ENCODE results near the gene LRP2BP. TPM values are rescaled to one million over a fixed set of nuclear protein-coding genes. Genes with fewer than 3 reads are reported as not detected.
"Not testable (repeated sequence)": the region's sequence is repeated elsewhere in the genome, so short reads cannot be mapped to it uniquely, and the experiment has no call there.

The LRP2BP gene
- total and polyA plus RNA-seq, 5 experiments from 2014 or later = 0.16 to 1.4 (median 0.24) TPM

DNA sequence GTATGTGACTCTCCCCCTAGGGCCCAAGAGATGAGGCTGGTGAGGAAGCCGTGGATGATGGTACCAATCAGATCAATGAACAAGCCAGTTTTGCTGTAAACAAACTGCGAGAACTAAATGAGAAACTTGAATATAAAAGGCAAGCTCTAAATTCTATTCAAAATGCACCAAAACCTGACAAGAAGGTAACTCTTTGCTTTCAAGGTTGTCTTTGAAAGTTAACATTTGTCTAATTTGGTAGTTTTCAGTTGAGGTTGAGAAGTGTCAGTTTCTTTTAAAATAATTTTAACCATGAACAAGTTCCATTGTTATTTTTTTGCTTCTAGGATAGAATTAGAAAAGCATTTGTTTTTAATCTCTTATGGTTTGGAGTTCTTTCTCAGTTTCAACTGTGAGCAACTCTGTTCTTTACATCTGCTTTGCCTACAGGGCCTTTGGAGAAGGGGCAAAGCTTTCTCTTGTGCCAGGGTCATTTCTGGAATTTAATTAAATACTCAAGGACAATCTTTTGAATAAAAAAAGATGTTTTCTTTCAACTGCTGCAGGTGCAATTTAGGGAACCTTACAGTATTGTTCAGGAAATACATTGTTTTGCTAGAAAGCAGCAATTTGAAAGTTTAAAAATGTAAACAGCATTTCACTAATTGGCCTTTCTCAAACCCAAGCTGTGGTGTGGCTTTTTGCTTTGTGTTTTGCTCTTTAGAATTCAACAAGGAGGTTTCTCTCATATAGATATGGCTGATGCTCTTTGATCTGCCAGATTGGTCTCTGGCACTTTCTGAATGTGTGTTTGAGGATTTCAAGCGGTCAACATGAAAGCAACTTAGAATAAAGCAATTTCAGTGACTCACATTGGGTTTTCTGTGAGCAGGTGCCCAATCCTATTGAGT, 62.9 kb downstream of the LRP2BP start:
- Mint-ChIP-seq H3K9me3 (no peaks in the 10 kb centered on the region), H3K4me1 (peaks cover 0 to 6% (median 2%) of the 10 kb centered on the region in 4 donors), H3K36me3 (peaks cover 12 to 52% (median 29%) of the 10 kb centered on the region in 3 donors), H3K27me3 (no peaks in the 10 kb centered on the region), H3K27ac (no peak overlapping the region), H3K4me3 (no peak overlapping the region)
- ATAC-seq (no peak), DNase-seq (no peak)
- POLR2A ChIA-PET = no interaction called here

DNA sequence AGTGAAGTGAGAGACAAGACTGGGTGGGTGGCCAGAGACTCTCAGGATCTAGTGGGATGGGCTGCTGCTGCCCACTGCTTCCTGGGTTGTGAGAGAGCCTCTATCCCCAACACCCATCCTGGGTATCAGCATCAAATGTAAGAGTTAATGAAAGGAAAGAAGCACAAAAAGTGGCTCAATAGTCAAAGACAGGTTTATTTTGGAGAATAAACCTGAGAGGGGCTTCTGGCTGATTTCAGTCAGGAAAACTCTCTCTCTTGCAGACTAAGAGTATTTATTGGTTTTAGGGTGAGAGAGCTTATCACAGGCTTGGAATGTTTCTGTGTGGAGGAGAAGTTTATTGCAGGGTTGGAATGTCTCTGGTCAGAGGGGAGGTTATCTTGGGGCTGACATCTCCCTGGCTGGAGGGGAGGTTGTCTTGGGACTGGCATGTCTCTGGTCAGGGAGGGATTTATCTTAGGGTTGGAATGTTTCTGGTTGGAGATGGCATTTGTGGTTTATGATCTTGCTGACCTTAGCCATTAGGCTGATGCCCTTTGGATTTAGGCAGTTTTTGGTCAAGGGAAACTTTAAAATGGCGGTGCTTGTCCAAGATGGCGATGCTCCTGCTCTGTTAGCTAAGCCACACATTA, 65.7 kb downstream of the LRP2BP start:
- H3K27ac Mint-ChIP-seq, H3K27me3 Mint-ChIP-seq, H3K4me1 Mint-ChIP-seq, DNase-seq, H3K4me3 Mint-ChIP-seq, H3K9me3 Mint-ChIP-seq, POLR2A ChIA-PET, ATAC-seq: not testable (repeated sequence)
- H3K36me3 Mint-ChIP-seq = peaks cover 12 to 44% (median 18%) of the 10 kb centered on the region in 3 donors

DNA sequence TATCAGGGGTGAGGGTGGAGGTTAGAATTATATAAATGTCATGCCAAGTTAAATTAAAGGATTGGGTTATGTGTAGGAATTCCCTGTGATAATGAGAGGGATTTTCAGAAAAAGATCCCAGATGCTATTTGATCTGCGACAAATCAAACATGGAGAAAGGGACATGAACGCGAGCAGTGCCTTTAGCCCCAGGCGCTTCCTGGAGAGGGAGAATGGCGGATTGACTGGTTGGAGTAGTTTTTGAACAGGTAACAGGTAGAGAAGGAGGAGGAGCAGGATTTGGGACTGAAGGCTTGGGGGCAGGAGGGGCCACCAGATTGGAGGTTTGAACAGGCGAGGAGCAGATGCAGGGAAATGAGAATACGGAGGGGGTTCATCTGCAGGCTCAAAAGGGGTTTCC, 67.1 kb downstream of the LRP2BP start:
- Mint-ChIP-seq H3K4me1 (peaks cover 0 to 7% (median 0%) of the 10 kb centered on the region in 4 donors), H3K9me3 (no peaks in the 10 kb centered on the region), H3K4me3 (no peak overlapping the region), H3K27me3 (no peaks in the 10 kb centered on the region), H3K27ac (no peak overlapping the region), H3K36me3 (peaks cover 13 to 44% (median 14%) of the 10 kb centered on the region in 3 donors)
- ATAC-seq = no peak
- POLR2A ChIA-PET = no interaction called here
- no peak for DNase-seq

DNA sequence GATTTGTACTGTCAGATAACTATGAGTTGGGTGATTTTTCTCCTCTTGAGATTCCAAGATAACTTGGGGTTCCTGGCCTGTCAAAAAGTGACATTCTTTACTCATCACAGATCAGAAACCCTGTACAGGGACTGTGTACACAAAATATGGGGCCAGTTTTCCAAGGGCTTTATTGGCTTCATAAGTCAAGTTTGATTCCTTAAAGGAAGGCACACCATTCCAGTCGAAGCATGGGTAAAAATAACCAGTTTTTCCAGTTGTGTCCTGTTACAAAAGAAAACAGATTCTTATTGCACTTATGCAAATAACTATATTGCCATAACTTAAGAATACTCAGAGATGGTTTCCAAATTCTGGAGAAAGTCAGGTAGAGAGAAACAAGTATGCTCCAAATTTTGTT, 70.0 kb downstream of the LRP2BP start:
- ATAC-seq, H3K4me3 Mint-ChIP-seq, H3K27ac Mint-ChIP-seq, POLR2A ChIA-PET, H3K9me3 Mint-ChIP-seq, H3K4me1 Mint-ChIP-seq, H3K27me3 Mint-ChIP-seq, DNase-seq: not testable (repeated sequence)
- H3K36me3 Mint-ChIP-seq = peaks cover 9 to 42% (median 16%) of the 10 kb centered on the region in 3 donors

GRCh38 chr4:185324361-185324760, 71.4 kb downstream of the LRP2BP start:
- H3K27me3 Mint-ChIP-seq, H3K9me3 Mint-ChIP-seq, DNase-seq, ATAC-seq, H3K4me3 Mint-ChIP-seq, POLR2A ChIA-PET, H3K27ac Mint-ChIP-seq, H3K4me1 Mint-ChIP-seq: not testable (repeated sequence)
- H3K36me3 Mint-ChIP-seq = peaks cover 12 to 44% (median 16%) of the 10 kb centered on the region in 3 donors

- no peak for ATAC-seq
- H3K9me3 Mint-ChIP-seq = no peaks in the 10 kb centered on the region
- peaks cover 9 to 41% (median 15%) of the 10 kb centered on the region in 3 donors for H3K36me3 Mint-ChIP-seq
- POLR2A ChIA-PET = no interaction called here
- H3K27ac Mint-ChIP-seq = peak overlapping the region in 1 of 10 donors; percentile 42
- H3K27me3 Mint-ChIP-seq = no peaks in the 10 kb centered on the region
- no peak for DNase-seq
- peaks cover 0 to 3% (median 2%) of the 10 kb centered on the region in 4 donors for H3K4me1 Mint-ChIP-seq
- H3K4me3 Mint-ChIP-seq = no peak overlapping the region
Measured at GRCh38 chr4:185323606-185324005, 72.1 kb downstream of the LRP2BP start.

GRCh38 chr4:185322803-185323202, 72.9 kb downstream of the LRP2BP start:
- no peak overlapping the region for H3K27ac Mint-ChIP-seq
- no peaks in the 10 kb centered on the region for H3K9me3 Mint-ChIP-seq
- DNase-seq (no peak), ATAC-seq (no peak)
- POLR2A ChIA-PET = no interaction called here
- H3K36me3 Mint-ChIP-seq = peaks cover 7 to 39% (median 18%) of the 10 kb centered on the region in 3 donors
- no peak overlapping the region for H3K4me3 Mint-ChIP-seq
- peaks cover 0 to 7% (median 4%) of the 10 kb centered on the region in 4 donors for H3K4me1 Mint-ChIP-seq
- H3K27me3 Mint-ChIP-seq = no peaks in the 10 kb centered on the region

- Mint-ChIP-seq H3K36me3 (peaks cover 16 to 59% (median 46%) of the 10 kb centered on the region in 3 donors), H3K4me1 (peaks cover 0 to 8% (median 4%) of the 10 kb centered on the region in 4 donors), H3K4me3 (no peak overlapping the region), H3K27me3 (no peaks in the 10 kb centered on the region), H3K9me3 (peaks cover 0 to 4% (median 0%) of the 10 kb centered on the region in 9 donors), H3K27ac (peak overlapping the region in 1 of 10 donors; percentile 43)
- DNase-seq (no peak), ATAC-seq (no peak)
- POLR2A ChIA-PET = no interaction called here
Measured at GRCh38 chr4:185318679-185319078, 77.0 kb downstream of the LRP2BP start.

GRCh38 chr4:185317880-185318279, 77.8 kb downstream of the LRP2BP start:
- POLR2A ChIA-PET = no interaction called here
- DNase-seq = no peak

DNA sequence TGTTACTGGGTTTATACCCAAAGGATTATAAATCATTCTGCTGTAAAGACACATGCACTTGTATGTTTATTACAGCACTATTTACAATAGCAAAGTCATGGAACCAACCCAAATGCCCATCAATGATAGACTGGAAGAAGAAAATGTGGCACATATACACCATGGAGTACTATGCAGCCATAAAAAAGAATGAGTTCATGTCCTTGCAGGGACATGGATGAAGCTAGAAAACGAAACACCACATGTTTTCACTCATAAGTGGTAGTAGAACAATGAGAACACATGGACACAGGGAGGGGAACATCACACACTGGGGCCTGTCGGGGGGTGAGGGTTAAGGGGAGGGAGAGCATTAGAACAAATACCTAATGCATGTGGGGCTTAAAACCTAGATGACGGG, 78.3 kb downstream of the LRP2BP start:
- H3K4me3 Mint-ChIP-seq, H3K4me1 Mint-ChIP-seq, H3K9me3 Mint-ChIP-seq, ATAC-seq, POLR2A ChIA-PET, DNase-seq, H3K27me3 Mint-ChIP-seq, H3K27ac Mint-ChIP-seq: not testable (repeated sequence)
- peaks cover 22 to 65% (median 58%) of the 10 kb centered on the region in 3 donors for H3K36me3 Mint-ChIP-seq

More at GRCh38 chr4:185317880-185318279, 77.8 kb downstream of the LRP2BP start:
- H3K27ac Mint-ChIP-seq = no peak overlapping the region
- H3K9me3 Mint-ChIP-seq = peaks cover 0 to 4% (median 0%) of the 10 kb centered on the region in 9 donors
- H3K36me3 Mint-ChIP-seq = peaks cover 21 to 61% (median 53%) of the 10 kb centered on the region in 3 donors
- H3K4me1 Mint-ChIP-seq = peaks cover 0 to 8% (median 4%) of the 10 kb centered on the region in 4 donors
- ATAC-seq = no peak
- no peak overlapping the region for H3K4me3 Mint-ChIP-seq
- H3K27me3 Mint-ChIP-seq = no peaks in the 10 kb centered on the region

Other genes with a start within 250 kb of the LRP2BP start
- gene CFAP97, start 191.9 kb downstream of the LRP2BP start, total RNA-seq = 10 to 100 TPM; 37.2 to 38.3 TPM
- gene CFAP97, start 191.9 kb downstream of the LRP2BP start, polyA plus RNA-seq = 10 to 100 TPM; 65.1 to 73.0 (median 71.0) TPM
- gene SNX25, start 186.3 kb downstream of the LRP2BP start, total RNA-seq = 10 to 100 TPM; 14.6 to 16.6 TPM
- gene SNX25, start 186.3 kb downstream of the LRP2BP start, polyA plus RNA-seq = 1 to 10 TPM; 4.2 to 7.6 (median 4.6) TPM
- gene ANKRD37, start 917 bp upstream of the LRP2BP start, total RNA-seq = 1 to 10 TPM; 5.0 to 5.5 TPM
- gene ANKRD37, start 917 bp upstream of the LRP2BP start, polyA plus RNA-seq = 10 to 100 TPM in 2 of 3 donors, 1 to 10 TPM in 1; 9.9 to 12.4 (median 10.3) TPM
- 10 to 100 TPM; 22.9 to 34.8 TPM for gene UFSP2, start 30.0 kb upstream of the LRP2BP start, total RNA-seq
- gene UFSP2, start 30.0 kb upstream of the LRP2BP start, polyA plus RNA-seq = 10 to 100 TPM; 34.7 to 53.9 (median 45.2) TPM
- 1 to 10 TPM; 1.3 to 1.4 TPM for gene CCDC110, start 75.8 kb upstream of the LRP2BP start, total RNA-seq
- gene CCDC110, start 75.8 kb upstream of the LRP2BP start, polyA plus RNA-seq = under 1 TPM; 0.27 to 0.97 (median 0.47) TPM
- gene PDLIM3, start 139.6 kb upstream of the LRP2BP start, total RNA-seq = not detected
- gene PDLIM3, start 139.6 kb upstream of the LRP2BP start, polyA plus RNA-seq = not detected

Data from naive thymus-derived CD8-positive, alpha-beta T cell (primary cell).